OCI-M1 (cell line): Measurements from ENCODE around the gene CDC42SE2.
"Not testable (repeated sequence)": the region's sequence is repeated elsewhere in the genome, so short reads cannot be mapped to it uniquely, and the experiment has no call there.

Experiments used
- DNase-seq: peaks from one replicate; lab custom pipeline; 2025; lab: John Stamatoyannopoulos, UW

CDC42SE2 gene

GRCh38 chr5:131277875-131278740 is 14.3 kb downstream of the CDC42SE2 start:
- DNase-seq, result peak; percentile 40

GRCh38 chr5:131278741-131279124 is 14.9 kb downstream of the CDC42SE2 start:
- not testable (repeated sequence) for DNase-seq

GRCh38 chr5:131279204-131279603 is 15.4 kb downstream of the CDC42SE2 start:
- no peak for DNase-seq

- DNase-seq, result no peak
These were observed 16.6 kb downstream of the CDC42SE2 start for GRCh38 chr5:131280417-131280816.

- peak; percentile 59 for DNase-seq
These were observed 17.4 kb downstream of the CDC42SE2 start for GRCh38 chr5:131281133-131281867.

GRCh38 chr5:131281868-131282234 is 18.0 kb downstream of the CDC42SE2 start:
- DNase-seq, result no peak

GRCh38 chr5:131282235-131282634 is 18.4 kb downstream of the CDC42SE2 start:
- DNase-seq, result no peak

- peak; percentile 41 for DNase-seq
These were observed 22.0 kb downstream of the CDC42SE2 start for GRCh38 chr5:131285703-131286399.

- no peak for DNase-seq
These were observed 22.5 kb downstream of the CDC42SE2 start for GRCh38 chr5:131286400-131286715.

- DNase-seq, result no peak
These were observed 24.5 kb downstream of the CDC42SE2 start for GRCh38 chr5:131288328-131288727.

GRCh38 chr5:131289738-131290137 is 25.9 kb downstream of the CDC42SE2 start:
- no peak for DNase-seq

GRCh38 chr5:131296213-131296672 is 32.4 kb downstream of the CDC42SE2 start:
- no peak for DNase-seq

- DNase-seq, result no peak
These were observed 34.0 kb downstream of the CDC42SE2 start for GRCh38 chr5:131297886-131298285.

- DNase-seq, result no peak
These were observed 35.6 kb downstream of the CDC42SE2 start for GRCh38 chr5:131299465-131299864.

- no peak for DNase-seq
These were observed 38.7 kb downstream of the CDC42SE2 start for GRCh38 chr5:131302506-131302905.

GRCh38 chr5:131303537-131303936 is 39.7 kb downstream of the CDC42SE2 start:
- DNase-seq, result no peak

- DNase-seq, result no peak
These were observed 40.6 kb downstream of the CDC42SE2 start for GRCh38 chr5:131304414-131304813.

- no peak for DNase-seq
These were observed 41.4 kb downstream of the CDC42SE2 start for GRCh38 chr5:131305138-131305689.

GRCh38 chr5:131305906-131306305 is 42.1 kb downstream of the CDC42SE2 start:
- peak; percentile 29 for DNase-seq

- DNase-seq, result not testable (repeated sequence)
These were observed 48.5 kb downstream of the CDC42SE2 start for GRCh38 chr5:131312235-131312772.

- DNase-seq, result no peak
These were observed 52.2 kb downstream of the CDC42SE2 start for GRCh38 chr5:131316026-131316425.

- no peak for DNase-seq
These were observed 53.0 kb downstream of the CDC42SE2 start for GRCh38 chr5:131316822-131317221.
